ENCODE measurements around the gene GPR141. TPM values are rescaled to one million over a fixed set of nuclear protein-coding genes. Genes with fewer than 3 reads are reported as not detected.

The GPR141 gene
- total and polyA plus RNA-seq, 8 donors = 0.10 to 7.1 (median 1.3) TPM; not detected in 3

DNA sequence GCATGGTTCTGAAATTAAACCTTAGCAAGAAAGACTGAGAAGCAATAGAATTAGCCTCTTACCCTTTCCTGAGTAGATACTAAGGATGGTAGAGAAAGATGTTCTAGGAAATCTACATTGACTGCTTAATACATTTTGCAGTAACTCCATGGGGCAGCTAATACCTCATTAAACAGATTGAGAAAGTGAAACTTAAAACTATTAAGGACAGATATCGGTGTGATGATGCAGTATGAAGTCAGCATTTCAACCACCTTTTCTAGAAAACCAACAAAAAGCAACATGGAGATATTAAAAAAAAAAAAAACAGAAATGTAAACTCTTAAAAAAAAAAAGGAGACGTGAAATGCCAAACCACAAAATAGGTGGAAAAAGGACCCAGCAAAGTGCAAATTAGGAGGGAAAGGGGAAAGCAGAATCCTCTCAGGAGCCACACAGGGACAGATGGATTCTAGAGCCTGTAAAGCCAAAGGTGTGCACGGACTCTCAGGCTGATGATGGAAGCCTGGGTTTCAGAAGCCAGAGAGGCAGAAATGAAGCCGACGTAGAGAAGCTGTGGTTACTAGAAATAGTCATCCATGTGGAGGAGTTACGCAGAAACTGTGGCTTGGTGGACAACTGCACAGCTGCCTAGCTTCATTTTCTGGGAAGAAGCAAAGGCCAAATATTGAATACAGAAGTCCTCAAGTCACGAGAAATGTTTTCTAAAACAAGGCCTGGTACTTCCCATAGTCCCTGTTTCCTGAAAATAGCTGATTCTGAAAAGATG, 38.1 kb upstream of the GPR141 start:
- Histone ChIP-seq H3K4me1 (no peaks in the 10 kb centered on the region), H3K27ac (no peak overlapping the region), H3K27me3 (no peaks in the 10 kb centered on the region), H3K36me3 (no peaks in the 10 kb centered on the region), H3K4me3 (no peak overlapping the region), H3K9me3 (peaks cover 0 to 10% (median 0%) of the 10 kb centered on the region in 4 donors)
- no peak for DNase-seq
- intact Hi-C loops (cut with DNase I; ENCODE audit: low total_unique reads) = no loop called here
- no peak for TF ChIP-seq EP300 (IDR thresholded peaks at IDR 0.05)
- TF ChIP-seq POLR2AphosphoS5 (IDR thresholded peaks at IDR 0.05) = no peak
- no peak for TF ChIP-seq POLR2A (IDR thresholded peaks at IDR 0.05)
- TF ChIP-seq, protein P1, sequence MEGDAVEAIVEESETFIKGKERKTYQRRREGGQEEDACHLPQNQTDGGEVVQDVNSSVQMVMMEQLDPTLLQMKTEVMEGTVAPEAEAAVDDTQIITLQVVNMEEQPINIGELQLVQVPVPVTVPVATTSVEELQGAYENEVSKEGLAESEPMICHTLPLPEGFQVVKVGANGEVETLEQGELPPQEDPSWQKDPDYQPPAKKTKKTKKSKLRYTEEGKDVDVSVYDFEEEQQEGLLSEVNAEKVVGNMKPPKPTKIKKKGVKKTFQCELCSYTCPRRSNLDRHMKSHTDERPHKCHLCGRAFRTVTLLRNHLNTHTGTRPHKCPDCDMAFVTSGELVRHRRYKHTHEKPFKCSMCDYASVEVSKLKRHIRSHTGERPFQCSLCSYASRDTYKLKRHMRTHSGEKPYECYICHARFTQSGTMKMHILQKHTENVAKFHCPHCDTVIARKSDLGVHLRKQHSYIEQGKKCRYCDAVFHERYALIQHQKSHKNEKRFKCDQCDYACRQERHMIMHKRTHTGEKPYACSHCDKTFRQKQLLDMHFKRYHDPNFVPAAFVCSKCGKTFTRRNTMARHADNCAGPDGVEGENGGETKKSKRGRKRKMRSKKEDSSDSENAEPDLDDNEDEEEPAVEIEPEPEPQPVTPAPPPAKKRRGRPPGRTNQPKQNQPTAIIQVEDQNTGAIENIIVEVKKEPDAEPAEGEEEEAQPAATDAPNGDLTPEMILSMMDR (IDR thresholded peaks at IDR 0.05) = no peak
- WGBS, 5 donors = 58 to 76% (median 67%) methylated on average over 7 of the region's 7 CpGs

DNA sequence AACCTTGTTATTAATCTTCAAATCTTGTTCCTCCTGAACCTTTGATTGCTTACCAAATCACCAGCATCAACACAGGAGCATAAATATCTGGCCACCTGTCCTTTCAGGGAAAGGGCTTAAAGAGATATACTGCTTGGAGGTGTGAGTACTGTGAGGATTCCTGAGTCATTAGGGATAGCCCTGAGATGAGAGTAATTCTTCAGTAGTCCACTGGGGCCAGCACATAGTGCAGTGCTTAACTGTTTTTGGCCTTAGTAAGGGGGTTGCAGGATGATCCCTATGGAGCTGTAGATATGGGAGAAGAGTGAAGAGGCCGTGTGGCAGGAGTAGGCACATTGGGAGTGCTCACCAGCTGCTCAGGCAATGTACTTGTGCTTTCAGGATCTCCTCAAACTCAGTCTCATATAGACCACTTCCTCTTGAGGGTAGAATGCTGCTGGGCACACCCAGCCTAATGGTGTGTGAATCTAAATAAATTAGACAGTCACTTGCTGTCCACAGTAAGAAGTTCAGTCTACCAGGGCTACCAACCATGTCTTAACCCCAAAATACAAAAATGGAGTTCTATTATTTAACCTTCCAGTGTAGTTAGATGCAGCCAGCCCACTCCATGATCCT, 26.5 kb upstream of the GPR141 start:
- Histone ChIP-seq H3K27ac (no peak overlapping the region), H3K36me3 (no peaks in the 10 kb centered on the region), H3K4me3 (no peak overlapping the region), H3K27me3 (no peaks in the 10 kb centered on the region), H3K4me1 (no peaks in the 10 kb centered on the region), H3K9me3 (peaks cover 0 to 4% (median 0%) of the 10 kb centered on the region in 4 donors)
- DNase-seq = no peak
- TF ChIP-seq, protein P1 (IDR thresholded peaks at IDR 0.05) = no peak
- intact Hi-C loops (cut with DNase I; ENCODE audit: low total_unique reads) = no loop called here
- 36 to 73% (median 38%) methylated on average over 1 of the region's 1 CpG for WGBS, 5 donors

DNA sequence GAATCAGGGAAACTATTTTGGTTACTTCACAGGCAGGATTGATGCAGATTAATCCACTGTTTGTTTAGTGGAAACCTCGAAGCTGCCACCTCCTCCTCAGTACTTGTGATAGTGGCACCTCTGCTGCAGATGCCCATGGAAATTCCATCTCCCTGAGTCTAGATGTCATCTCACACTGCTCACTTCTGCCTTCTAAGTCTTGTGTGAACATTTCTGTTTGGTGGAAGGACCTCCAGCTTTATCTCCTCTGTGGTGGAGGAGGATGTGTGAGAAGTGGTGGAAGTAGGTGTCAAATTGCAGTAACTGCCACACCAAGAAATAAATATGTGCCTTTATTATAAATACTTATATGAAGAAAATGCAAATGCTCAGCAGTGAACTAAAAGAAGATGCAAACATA, 25.8 kb upstream of the GPR141 start:
- 22 to 52% (median 35%) methylated on average over 1 of the region's 1 CpG for WGBS, 5 donors
- no peak overlapping the region for H3K27ac ChIP-seq
- TF ChIP-seq POLR2A (IDR thresholded peaks at IDR 0.05) (no peak), EP300 (IDR thresholded peaks at IDR 0.05) (no peak)
- H3K4me3 ChIP-seq = no peak overlapping the region
- intact Hi-C loops (cut with DNase I; ENCODE audit: low total_unique reads) = no loop called here
- H3K4me1 ChIP-seq = no peaks in the 10 kb centered on the region
- H3K9me3 ChIP-seq = peaks cover 0 to 4% (median 0%) of the 10 kb centered on the region in 4 donors
- H3K27me3 ChIP-seq = no peaks in the 10 kb centered on the region
- no peak for DNase-seq
- no peaks in the 10 kb centered on the region for H3K36me3 ChIP-seq

DNA sequence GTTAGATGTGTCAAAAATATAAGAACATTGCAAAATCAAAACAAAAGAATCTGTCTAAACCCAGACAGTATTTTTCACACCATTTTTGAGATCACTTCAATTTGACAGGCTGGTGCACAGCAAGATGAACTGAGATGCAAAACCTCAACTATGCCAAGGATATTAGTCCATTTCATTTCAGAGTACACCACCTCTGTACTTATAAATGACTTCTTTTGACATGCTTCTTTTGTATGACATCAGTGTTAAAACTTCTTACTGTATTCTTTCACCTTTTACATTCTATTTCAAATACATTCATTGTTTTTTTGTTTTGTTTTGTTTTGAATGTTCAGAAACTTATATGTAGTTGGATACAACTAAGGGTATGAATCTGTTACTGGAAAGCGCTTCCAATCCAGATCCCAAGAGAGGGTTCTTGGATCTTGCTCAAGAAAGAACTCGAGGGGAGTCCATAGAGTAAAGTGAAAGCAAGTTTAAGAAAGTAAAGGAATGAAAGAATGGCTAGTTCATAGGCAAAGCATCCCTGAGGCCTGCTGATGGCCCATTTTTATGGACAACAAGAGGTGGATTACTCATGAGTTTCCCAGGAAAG, 23.5 kb upstream of the GPR141 start:
- Histone ChIP-seq H3K27ac (no peak overlapping the region), H3K9me3 (peaks cover 0 to 6% (median 0%) of the 10 kb centered on the region in 4 donors), H3K4me3 (no peak overlapping the region), H3K4me1 (no peaks in the 10 kb centered on the region), H3K27me3 (no peaks in the 10 kb centered on the region), H3K36me3 (no peaks in the 10 kb centered on the region)
- no peak for DNase-seq
- intact Hi-C loops (cut with DNase I; ENCODE audit: low total_unique reads) = no loop called here
- 58 to 70% (median 63%) methylated on average over 2 of the region's 2 CpGs for WGBS, 5 donors
- TF ChIP-seq POLR2A (IDR thresholded peaks at IDR 0.05) = no peak
- TF ChIP-seq EP300 (IDR thresholded peaks at IDR 0.05) = no peak

DNA sequence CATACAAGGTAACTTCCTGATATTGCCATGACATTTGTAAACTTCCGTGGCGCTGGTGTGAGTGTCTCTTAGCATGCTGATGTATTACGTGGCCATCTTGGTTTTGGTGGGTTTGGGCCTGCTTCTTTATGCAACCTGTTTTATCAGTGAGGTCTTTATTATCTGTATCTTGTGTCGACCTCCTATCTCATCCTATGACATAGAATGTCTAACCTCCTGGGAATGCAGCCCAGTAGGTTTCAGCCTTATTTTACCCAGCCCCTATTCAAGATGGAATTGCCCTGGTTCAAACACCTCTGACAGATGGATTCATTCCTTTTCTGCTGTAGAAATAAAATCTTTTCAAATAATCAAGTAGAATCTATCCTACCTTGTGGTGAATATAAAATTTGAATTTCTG, 23.0 kb upstream of the GPR141 start:
- no peaks in the 10 kb centered on the region for H3K27me3 ChIP-seq
- WGBS, 5 donors = 70 to 86% (median 77%) methylated on average over 4 of the region's 4 CpGs
- intact Hi-C loops (cut with DNase I; ENCODE audit: low total_unique reads) = no loop called here
- no peaks in the 10 kb centered on the region for H3K4me1 ChIP-seq
- DNase-seq = no peak
- no peaks in the 10 kb centered on the region for H3K36me3 ChIP-seq
- peaks cover 0 to 6% (median 0%) of the 10 kb centered on the region in 4 donors for H3K9me3 ChIP-seq
- no peak overlapping the region for H3K27ac ChIP-seq
- H3K4me3 ChIP-seq = no peak overlapping the region
- TF ChIP-seq POLR2AphosphoS5 (IDR thresholded peaks at IDR 0.05) = no peak
- TF ChIP-seq, protein P1 (IDR thresholded peaks at IDR 0.05) = no peak
- TF ChIP-seq POLR2A (IDR thresholded peaks at IDR 0.05) = no peak
- no peak for TF ChIP-seq EP300 (IDR thresholded peaks at IDR 0.05)
